ENCODE data around the gene BIRC7. TPM values are rescaled to one million over a fixed set of nuclear protein-coding genes. Genes with fewer than 3 reads are reported as not detected.

BIRC7 gene
- total and polyA plus RNA-seq, 2 donors (not counting 3 experiments of a cell fraction or from before 2014, with no cell fraction given) = not detected

DNA sequence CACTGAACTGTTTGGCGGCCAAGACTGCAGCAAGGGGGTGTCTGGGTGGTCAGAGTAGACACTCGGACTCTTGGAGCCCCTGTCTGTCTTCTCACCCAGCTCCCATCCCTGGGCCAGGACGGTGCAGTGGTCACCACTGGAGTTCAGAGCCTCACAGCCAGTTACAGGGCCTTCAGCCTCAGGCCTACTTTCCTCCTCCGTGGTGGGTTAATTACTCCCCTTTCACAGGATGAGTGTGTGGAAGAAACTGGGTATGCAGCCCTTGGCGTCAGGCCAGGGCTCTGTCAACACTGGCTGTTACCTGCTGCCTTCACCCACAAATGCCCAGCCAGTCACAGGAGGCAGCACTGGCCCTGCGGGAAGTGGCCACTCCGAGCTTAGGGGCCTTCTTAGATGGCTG lies 18.0 kb upstream of the BIRC7 start:
- no peaks in the 10 kb centered on the region for H3K9me1 ChIP-seq (replicated peaks; ENCODE audit: control insufficient read depth, extremely low read depth, insufficient read depth, low read length)
- peaks cover 6 to 7% of the 10 kb centered on the region in 2 experiments for H3K36me3 ChIP-seq (ENCODE audit: control insufficient read depth in 2 of 2, extremely low read depth in 1 of 2, insufficient read depth in 2 of 2, low read length in 2 of 2)
- TF ChIP-seq GATA2 (IDR thresholded peaks at IDR 0.05; ENCODE audit: insufficient read depth, insufficient read length, low read depth, low read length) (no peak), EZH2 (IDR thresholded peaks at IDR 0.05; ENCODE audit: borderline replicate concordance, low read depth, low read length, severe bottlenecking) (no peak), POLR2A (IDR thresholded peaks at IDR 0.05; ENCODE audit: low read depth, low read length) (no peak), FOS (IDR thresholded peaks at IDR 0.05; ENCODE audit: borderline replicate concordance, insufficient read depth, low read length) (no peak), MYC (IDR thresholded peaks at IDR 0.05; ENCODE audit: low read depth, low read length) (no peak), POLR2AphosphoS5 (IDR thresholded peaks at IDR 0.05; ENCODE audit: insufficient read depth, low read depth, low read length) (no peak), JUN (IDR thresholded peaks at IDR 0.05; ENCODE audit: borderline replicate concordance, insufficient read depth, insufficient read length, low read depth) (no peak), CTCF (IDR thresholded peaks at IDR 0.05; ENCODE audit: extremely low read depth in 1 of 2, insufficient read depth in 1 of 2, low read depth in 1 of 2, low read length in 2 of 2) (no peak), MAX (IDR thresholded peaks at IDR 0.05; ENCODE audit: insufficient read depth, insufficient read length) (no peak)
- ChIA-PET POLR2A (no interaction called here), CTCF (interaction anchor here (1.2 to 3.7 kb wide), 2 partner anchors 11 to 13 kb away, joined by 3 to 15 read pairs; no protein-coding TSS in a partner anchor)
- intact Hi-C loops (cut with micrococcal nuclease) (loop anchor here (5.0 kb wide), 1 partner anchor 35 kb away; no protein-coding TSS in a partner anchor), dilution Hi-C loops (cut with MboI; ENCODE audit: extremely low pct_ligation_motif_present, low sequenced_read_pairs) (no loop called here)
- H3K4me2 ChIP-seq (ENCODE audit: insufficient read depth, low read length) = no peak overlapping the region
- no TSS peak for BruUV-seq (replicated peaks)
- H3K79me2 ChIP-seq (ENCODE audit: control insufficient read depth, insufficient read depth, low read length) = peaks cover 31% of the 10 kb centered on the region
- no peaks in the 10 kb centered on the region for H3K9me3 ChIP-seq (replicated peaks; ENCODE audit: control insufficient read depth, insufficient read depth, low read length)
- peaks cover 4% of the 10 kb centered on the region for H4K20me1 ChIP-seq (replicated peaks; ENCODE audit: control insufficient read depth, extremely low read depth, insufficient read depth, low read length)
- no peak overlapping the region for H2AFZ ChIP-seq (ENCODE audit: low read depth, low read length)
- FAIRE-seq (no peak), DNase-seq (ENCODE audit: low read depth, low spot score) (no peak)
- H3K27ac ChIP-seq (ENCODE audit: insufficient read depth, low read depth, low read length) = no peak overlapping the region
- no peak overlapping the region for H3K9ac ChIP-seq (replicated peaks; ENCODE audit: extremely low read depth, insufficient read depth, low read length)
- H3K4me3 ChIP-seq (replicated peaks in 1 of 3; ENCODE audit: insufficient read depth in 1 of 3, low read depth in 1 of 3, low read length in 3 of 3) = no peak overlapping the region
- peaks cover 10% of the 10 kb centered on the region for H3K4me1 ChIP-seq (ENCODE audit: control insufficient read depth, extremely low read depth, insufficient read depth, low read length)
- no peaks in the 10 kb centered on the region for H3K27me3 ChIP-seq (ENCODE audit: control insufficient read depth in 2 of 2, insufficient read depth in 2 of 2, low read length in 2 of 2)

All from endothelial cell of umbilical vein (primary cell).